GM12864 (cell line): ENCODE data around the gene OR10AD1.

Source experiments
- DNase-seq: peaks from one replicate; pipeline ENCODE4 v3.0.0-alpha.2; 2011; ENCODE audit warnings: low read depth
- H3K4me3 ChIP-seq: 2 replicates; pipeline ENCODE4 v1.5.1; 2011; ENCODE audit warnings: mild to moderate bottlenecking, low read depth, low read length, control low read depth
- TF ChIP-seq, protein P1 (sequence below): IDR thresholded peaks from 2 replicates; pipeline ENCODE4 v1.5.1; 2011; ENCODE audit warnings: low read depth, mild to moderate bottlenecking, moderate library complexity, low read length, control low read depth, inconsistent platforms; ENCODE audit errors: missing control alignments

Gene OR10AD1

DNA sequence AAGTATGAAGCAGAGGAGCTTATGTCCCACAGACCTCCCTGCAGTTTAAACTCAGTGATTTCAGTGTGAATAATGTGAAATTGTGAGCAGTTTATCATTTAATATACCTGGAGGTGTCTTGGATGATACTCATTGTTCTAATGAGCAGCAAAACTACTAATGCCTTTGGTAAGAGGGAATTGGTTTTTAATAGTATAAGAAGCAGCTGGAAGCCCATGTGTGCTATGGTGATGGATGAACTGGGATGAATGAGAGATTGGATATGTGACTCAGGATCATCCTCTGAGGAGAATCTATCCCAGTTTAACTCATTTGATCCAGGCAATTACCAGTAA is 26.7 kb downstream of the OR10AD1 start:
- no peak overlapping the region for H3K4me3 ChIP-seq
- TF ChIP-seq, protein P1, sequence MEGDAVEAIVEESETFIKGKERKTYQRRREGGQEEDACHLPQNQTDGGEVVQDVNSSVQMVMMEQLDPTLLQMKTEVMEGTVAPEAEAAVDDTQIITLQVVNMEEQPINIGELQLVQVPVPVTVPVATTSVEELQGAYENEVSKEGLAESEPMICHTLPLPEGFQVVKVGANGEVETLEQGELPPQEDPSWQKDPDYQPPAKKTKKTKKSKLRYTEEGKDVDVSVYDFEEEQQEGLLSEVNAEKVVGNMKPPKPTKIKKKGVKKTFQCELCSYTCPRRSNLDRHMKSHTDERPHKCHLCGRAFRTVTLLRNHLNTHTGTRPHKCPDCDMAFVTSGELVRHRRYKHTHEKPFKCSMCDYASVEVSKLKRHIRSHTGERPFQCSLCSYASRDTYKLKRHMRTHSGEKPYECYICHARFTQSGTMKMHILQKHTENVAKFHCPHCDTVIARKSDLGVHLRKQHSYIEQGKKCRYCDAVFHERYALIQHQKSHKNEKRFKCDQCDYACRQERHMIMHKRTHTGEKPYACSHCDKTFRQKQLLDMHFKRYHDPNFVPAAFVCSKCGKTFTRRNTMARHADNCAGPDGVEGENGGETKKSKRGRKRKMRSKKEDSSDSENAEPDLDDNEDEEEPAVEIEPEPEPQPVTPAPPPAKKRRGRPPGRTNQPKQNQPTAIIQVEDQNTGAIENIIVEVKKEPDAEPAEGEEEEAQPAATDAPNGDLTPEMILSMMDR = no peak
- no peak for DNase-seq

DNA sequence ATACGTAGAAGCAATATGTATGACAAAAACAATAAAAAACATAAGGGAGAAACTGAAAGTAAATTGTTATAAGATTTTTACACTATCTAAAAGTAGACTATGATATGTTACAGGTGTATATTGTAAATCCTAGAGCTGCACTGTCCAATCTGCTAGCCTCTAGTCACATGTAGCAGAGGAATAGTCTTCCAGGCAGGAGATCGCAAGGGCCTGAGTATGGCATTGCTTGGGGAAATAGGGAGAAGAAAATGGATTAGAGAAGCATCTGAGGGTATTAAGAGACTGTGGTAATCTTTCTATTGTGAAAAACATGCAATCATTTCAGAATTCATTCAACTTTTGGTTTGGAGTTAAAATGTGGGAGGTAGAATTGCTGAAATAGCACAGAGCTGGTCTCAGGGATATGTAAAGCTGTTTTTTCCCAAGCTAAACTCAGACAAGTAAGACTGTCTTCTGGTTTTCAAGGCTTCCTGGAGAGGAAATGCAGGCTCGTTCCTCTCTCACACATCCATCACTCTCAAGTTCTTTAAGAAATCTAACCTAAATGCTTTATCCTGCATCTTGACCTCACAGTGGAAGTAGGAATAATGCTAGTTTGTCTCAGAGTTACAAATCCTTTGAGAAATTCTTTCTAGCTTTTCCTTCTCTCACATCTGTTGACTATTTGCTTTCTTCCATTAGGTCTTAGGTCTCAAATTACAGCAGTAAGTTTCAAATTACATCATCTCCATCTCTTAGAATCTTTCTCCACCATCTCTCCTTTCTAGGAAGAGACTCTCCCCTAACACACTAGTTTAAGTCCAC is 27.3 kb downstream of the OR10AD1 start:
- TF ChIP-seq, protein P1 = no peak
- no peak overlapping the region for H3K4me3 ChIP-seq
- DNase-seq = no peak

DNA sequence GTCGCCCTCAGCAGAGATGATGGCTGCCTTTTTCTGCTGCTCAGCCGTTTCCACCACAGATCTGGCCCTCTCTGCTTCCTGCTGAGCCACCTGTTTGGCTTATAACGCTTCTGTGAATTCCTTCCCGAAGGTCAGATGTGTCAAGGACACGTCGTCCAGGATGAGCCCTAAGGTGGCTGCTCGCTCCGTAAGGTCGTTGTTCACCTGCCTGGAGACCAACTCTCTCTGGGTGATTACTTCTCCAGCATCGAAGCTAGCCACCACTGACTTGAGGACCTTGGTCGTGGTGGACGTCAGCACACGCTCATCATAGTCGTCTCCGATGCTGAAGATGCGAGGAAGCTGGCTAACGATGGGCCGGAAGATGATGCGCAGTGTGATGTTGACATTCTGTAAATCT is 34.1 kb downstream of the OR10AD1 start:
- TF ChIP-seq, protein P1 = no peak
- H3K4me3 ChIP-seq = no peak overlapping the region
- DNase-seq = no peak

DNA sequence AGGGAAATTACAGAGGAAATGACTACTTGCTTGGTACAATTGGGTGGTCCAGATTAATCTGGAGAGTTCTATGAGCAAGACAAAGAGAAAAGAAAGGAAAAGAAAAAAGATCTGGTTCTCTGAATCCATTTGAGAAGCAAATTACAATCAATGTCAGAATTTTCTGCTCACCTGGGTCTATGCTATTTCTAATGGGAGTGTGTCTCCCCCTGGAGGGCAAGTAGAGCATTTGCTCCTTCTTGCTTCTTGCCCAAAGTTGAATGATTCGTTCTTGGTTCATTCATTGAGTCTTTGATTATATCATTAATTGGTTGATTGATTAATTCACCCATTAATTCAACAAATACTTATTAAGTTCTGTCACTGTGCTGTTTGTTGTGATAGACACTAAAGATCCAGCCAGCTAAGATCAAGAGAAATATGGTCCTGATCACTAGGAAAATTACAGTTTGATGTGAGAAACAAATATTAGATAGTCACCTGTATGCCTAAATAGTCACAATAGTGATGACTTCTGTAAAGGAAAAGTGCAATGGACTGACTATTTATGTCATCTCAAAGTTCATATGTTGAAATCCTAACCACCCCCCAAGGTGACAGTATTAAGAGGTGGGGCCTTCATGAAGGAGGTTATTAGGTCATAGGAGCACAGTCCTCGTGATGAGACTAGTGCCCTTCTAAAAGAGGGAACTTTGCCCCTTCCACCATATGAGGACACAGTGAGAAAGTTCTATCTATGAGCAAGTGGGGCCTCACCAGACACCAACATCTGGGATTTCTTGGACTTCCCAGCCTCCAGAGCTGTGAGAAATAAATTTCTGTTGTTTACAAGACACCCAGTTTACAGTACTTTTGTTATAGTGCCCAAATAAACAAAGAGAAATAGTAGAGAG is 37.8 kb downstream of the OR10AD1 start:
- no peak overlapping the region for H3K4me3 ChIP-seq
- peak; percentile 42 for DNase-seq
- TF ChIP-seq, protein P1 = peak; percentile 94

DNA sequence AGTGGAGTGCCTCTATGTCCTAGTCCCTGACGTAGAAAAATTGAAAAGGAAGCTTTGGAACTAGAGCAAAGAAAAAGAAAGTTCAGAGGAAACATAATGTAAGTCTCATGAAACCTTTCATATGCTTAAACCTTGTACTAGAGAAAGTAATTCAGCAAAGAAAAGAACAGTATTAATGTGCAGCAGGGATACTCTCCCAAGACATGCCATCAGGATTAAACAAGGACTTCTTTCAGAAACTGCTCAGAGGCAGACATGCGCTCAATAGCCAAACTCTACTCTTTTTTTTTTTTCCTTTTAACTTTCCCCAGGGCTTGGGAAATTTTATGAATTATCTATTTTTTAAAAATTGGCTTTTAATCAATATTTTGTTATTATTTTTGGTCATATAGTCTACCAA is 38.6 kb downstream of the OR10AD1 start:
- no peak for DNase-seq

DNA sequence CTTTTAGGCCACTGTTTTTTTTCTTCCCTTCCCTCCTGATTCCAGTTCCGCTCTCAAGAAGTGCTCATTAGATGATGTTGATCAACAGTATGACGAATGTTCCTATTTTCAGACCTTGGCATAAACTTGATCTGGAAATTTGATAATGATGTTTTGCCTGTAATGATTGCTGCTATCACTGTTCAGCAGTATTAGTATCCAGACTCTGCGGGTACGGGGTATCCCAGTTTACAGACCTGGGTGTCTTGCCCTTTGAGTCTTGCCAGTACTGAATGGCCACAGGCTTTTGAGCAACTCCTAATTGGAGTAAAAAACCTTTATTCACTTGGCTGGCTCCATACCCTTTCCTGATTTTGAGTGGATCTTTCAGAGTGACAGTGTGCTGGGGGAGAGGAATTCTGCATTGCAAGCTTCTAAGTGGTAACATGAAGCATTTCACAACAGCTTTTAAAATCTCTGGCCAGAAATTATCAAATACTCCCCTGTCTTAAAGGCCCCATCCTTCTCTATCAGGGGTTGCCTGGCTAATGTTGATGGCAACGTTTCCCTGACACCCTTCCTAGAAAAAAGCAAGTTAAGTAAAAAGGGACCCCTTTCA is 39.8 kb downstream of the OR10AD1 start:
- TF ChIP-seq, protein P1 = no peak
- H3K4me3 ChIP-seq = no peak overlapping the region
- DNase-seq = no peak

More for the DNA sequence above, 38.6 kb downstream of the OR10AD1 start:
- TF ChIP-seq, protein P1 = no peak
- no peak overlapping the region for H3K4me3 ChIP-seq
